GM18505 (cell line): Measurements from ENCODE around the gene CA11.
"Not testable (repeated sequence)": the region's sequence is repeated elsewhere in the genome, so short reads cannot be mapped to it uniquely, and the experiment has no call there.

Experiments used
- ATAC-seq: cut with Tn5 transposase; IDR thresholded peaks from one replicate; pipeline ENCODE4 v1.9.1; 2021; ENCODE audit not compliant: unreplicated experiment
- POLR2A ChIP-seq: IDR thresholded peaks from 4 replicates; pipeline ENCODE4 v1.6.1; 2011; ENCODE audit warnings: borderline replicate concordance; ENCODE audit not compliant: insufficient read depth, insufficient read length; ENCODE audit errors: extremely low read depth

The CA11 gene

DNA sequence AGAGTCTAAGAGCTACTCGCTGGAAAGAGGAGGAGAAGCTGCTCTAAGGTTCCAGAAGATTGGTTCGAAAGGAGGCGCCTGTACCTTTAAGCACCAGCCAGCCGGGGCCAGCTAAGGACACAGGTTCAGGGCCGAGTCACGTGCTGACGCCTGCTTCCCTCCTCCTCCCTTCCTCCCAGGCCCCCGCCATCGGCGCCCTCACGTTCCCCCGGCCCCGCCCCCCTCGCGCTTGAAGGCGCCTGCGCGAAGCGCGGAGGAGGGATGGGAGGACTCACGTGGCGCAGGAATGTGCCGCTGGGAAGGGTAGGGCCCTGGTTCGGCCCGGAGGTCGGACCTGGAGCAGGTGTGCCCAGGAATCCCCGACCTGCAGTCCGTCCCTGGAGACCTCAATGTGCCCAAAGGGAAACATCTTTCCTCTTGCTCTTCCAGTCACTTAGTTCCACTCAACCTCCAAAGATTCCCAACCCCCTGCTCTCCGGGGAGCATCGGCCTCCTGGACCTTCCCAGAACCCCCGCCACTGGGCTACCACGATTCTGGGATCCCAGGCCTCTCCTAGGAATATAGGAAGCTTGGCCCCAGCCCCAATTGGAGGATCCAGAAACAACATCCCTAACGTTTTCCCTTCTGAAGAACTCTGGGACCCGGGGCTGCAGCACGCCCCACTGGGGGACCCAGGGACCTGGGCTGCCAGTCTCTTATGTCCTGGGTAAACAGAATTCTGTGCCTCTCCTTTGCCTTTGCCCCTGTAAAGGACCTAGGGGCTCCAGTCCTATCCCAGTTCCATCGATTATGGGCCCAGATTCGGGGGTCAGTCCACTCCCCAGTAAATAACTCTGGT is 11.3 kb downstream of the CA11 start:
- TF ChIP-seq POLR2A: peak; percentile 70
- peak; percentile 18 for ATAC-seq

GRCh38 chr19:48634036-48634342 is 12.0 kb downstream of the CA11 start:
- TF ChIP-seq POLR2A: no peak
- ATAC-seq: no peak

DNA sequence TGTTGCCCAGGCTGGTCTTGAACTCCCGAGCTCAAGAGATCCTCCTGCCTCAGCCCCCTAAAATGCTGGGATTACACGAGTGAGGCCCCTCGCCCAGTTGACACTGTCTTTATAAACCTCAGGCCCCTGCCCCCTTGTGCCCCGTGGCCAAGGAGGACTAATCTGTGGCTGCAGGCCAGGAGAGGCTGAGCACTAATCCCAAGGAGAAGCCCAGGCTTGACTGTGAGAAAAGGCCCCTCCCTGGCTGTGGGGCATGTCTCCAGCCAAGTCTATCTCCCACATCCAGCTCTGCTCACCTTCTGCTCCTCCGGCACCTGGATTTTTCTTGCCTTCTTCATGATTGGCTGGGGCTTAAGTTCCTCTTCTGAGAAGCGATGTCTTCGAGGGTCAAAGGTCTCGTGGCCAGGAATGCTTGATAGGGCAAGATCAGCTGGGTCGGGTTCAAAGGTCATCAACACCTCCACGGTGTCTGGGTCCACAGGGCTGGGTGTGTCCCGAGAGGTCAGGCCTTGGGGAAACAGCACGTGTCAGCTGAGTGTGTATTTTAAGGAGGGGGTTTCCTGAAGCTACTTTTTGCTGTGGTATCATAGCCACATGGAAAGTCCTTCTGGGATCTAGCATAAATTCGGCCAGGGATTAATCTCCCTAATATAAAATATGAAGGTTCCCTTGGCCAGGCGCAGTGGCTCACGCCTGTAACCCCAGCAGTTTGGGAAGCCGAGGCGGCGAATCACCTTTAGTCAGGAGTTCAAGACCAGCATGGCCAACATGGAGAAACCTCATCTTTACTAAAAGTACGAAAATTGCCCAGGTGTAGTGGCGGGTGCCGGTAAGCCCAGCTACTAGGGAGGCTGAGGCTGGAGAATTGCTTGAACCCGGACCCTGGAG is 12.6 kb downstream of the CA11 start:
- no peak for ATAC-seq
- no peak for TF ChIP-seq POLR2A

GRCh38 chr19:48632692-48633147 is 13.3 kb downstream of the CA11 start:
- no peak for TF ChIP-seq POLR2A
- no peak for ATAC-seq

GRCh38 chr19:48632286-48632685 is 13.7 kb downstream of the CA11 start:
- ATAC-seq: not testable (repeated sequence)

DNA sequence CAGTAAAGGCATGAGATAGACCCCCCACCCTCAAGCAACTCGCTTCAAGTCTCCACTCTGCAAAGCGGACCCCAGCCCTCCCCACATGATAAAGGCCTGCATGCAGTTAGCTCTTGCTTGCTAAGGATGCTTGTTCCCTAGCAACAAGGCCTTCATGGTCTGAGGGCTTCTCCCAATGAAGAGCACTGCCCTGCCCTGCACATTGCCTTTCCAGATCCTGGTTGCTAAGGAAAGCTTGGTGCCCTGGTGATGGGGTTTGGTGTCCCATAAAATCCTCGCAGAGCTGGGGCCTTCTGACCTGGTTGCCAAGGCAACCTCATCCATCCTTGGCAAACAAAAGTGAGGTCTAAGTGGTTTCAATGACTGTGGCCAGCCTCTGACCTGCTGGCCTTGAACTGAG is 14.8 kb downstream of the CA11 start:
- ATAC-seq: no peak

GRCh38 chr19:48630296-48631063 is 15.5 kb downstream of the CA11 start:
- no peak for TF ChIP-seq POLR2A
- ATAC-seq: no peak

More for the DNA sequence above, 14.8 kb downstream of the CA11 start:
- TF ChIP-seq POLR2A: no peak

DNA sequence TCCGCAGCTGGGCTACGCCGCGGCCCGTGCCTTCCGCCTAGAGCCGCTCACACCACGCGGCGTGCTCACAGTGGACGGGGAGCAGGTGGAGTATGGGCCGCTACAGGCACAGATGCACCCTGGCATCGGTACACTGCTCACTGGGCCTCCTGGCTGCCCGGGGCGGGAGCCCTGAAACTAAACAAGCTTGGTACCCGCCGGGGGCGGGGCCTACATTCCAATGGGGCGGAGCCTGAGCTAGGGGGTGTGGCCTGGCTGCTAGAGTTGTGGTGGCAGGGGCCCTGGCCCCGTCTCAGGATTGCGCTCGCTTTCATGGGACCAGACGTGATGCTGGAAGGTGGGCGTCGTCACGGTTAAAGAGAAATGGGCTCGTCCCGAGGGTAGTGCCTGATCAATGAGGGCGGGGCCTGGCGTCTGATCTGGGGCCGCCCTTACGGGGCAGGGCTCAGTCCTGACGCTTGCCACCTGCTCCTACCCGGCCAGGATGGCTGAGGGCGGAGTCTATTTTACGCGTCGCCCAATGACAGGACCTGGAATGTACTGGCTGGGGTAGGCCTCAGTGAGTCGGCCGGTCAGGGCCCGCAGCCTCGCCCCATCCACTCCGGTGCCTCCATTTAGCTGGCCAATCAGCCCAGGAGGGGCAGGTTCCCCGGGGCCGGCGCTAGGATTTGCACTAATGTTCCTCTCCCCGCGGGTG is 16.2 kb downstream of the CA11 start:
- peak; percentile 21 for TF ChIP-seq POLR2A
- ATAC-seq: no peak

DNA sequence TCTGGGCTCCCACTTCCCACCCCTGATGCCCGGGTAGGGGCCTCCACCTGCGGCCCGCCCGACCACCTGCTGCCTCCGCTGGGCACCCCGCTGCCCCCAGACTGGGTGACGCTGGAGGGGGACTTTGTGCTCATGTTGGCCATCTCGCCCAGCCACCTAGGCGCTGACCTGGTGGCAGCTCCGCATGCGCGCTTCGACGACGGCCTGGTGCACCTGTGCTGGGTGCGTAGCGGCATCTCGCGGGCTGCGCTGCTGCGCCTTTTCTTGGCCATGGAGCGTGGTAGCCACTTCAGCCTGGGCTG is 16.7 kb downstream of the CA11 start:
- ATAC-seq: no peak
- no peak for TF ChIP-seq POLR2A

DNA sequence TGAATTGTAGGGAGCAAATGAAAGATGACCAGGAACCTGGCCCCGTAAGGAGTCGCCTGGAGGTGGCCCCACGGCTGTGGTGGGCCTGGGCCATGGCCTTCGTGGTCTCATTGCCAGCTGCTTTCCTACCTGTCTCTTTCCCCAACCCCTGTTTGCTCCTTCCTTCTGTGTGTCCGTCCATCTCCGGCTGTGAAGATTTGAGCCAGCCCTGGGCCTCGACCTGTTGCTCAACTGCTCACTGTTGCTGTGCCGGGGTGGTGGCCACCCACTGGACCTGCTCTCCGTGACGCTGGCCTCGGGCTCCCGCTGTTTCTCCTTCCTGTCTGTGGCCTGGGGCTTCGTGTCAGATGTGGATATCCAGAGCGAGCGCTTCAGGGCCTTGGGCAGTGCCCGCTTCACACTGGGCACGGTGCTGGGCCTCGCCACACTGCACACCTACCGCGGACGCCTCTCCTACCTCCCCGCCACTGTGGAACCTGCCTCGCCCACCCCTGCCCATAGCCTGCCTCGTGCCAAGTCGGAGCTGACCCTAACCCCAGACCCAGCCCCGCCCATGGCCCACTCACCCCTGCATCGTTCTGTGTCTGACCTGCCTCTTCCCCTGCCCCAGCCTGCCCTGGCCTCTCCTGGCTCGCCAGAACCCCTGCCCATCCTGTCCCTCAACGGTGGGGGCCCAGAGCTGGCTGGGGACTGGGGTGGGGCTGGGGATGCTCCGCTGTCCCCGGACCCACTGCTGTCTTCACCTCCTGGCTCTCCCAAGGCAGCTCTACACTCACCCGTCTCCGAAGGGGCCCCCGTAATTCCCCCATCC is 17.3 kb downstream of the CA11 start:
- no peak for TF ChIP-seq POLR2A
- ATAC-seq: no peak

GRCh38 chr19:48627865-48628314 is 18.1 kb downstream of the CA11 start:
- TF ChIP-seq POLR2A: no peak
- no peak for ATAC-seq

- TF ChIP-seq POLR2A: no peak
- ATAC-seq: no peak
These were observed 18.7 kb downstream of the CA11 start for GRCh38 chr19:48627201-48627864.
